ENCODE data around the gene DUSP28. TPM values are rescaled to one million over a fixed set of nuclear protein-coding genes. Genes with fewer than 3 reads are reported as not detected.
A peak's percentile ranks its signal among the peaks of the same experiment; 100 is the strongest.

Gene DUSP28
- total RNA-seq, 8 experiments from 2014 or later, result 4.4 to 11.2 (median 8.5) TPM

- in situ Hi-C loops (cut with MboI; ENCODE audit: low pct_unique_long_range_greater_than_20kb in 2 of 9, low sequenced_read_pairs in 9 of 9, unreplicated experiment in 9 of 9), result no loop called here
- peak within 1 kb of the TSS; percentile 60 to 89 (median 86) for H3K4me3 ChIP-seq
- H3K27ac ChIP-seq, result peak within 1 kb of the TSS; percentile 79 to 85
- peaks cover 24 to 32% of the 10 kb centered on the region in 2 donors for H3K4me1 ChIP-seq (replicated peaks in 1 of 2)
- WGBS, 10 experiments, result 0 to 15% (median 0%) methylated on average over 1 to 4 of the region's 106 CpGs; no CpG with 5 or more reads in 7 of the 10 experiments
- peak; percentile 34 to 72 (median 60) for ATAC-seq (replicated peaks in 6 of 8)
Measured at GRCh38 chr2:240567872-240568677, 7.9 kb downstream of the DUSP28 start, which contains the start of gene RNPEPL1. RNPEPL1 (plus strand) TSS chr2:240568484; CDS start chr2:240568587, 103 bp downstream.

GRCh38 chr2:240568678-240569522 lies 8.7 kb downstream of the DUSP28 start:
- in situ Hi-C loops (cut with MboI; ENCODE audit: low pct_unique_long_range_greater_than_20kb in 2 of 9, low sequenced_read_pairs in 9 of 9, unreplicated experiment in 9 of 9), result no loop called here
- peak; percentile 7 to 38 (median 28) for ATAC-seq (replicated peaks in 6 of 8)
- H3K4me3 ChIP-seq, result peak overlapping the region; percentile 60 to 89 (median 86)
- H3K4me1 ChIP-seq (replicated peaks in 1 of 2), result peaks cover 24 to 32% of the 10 kb centered on the region in 2 donors
- WGBS, 10 experiments, result 30% methylated on average over 2 of the region's 93 CpGs; no CpG with 5 or more reads in 9 of the 10 experiments
- H3K27ac ChIP-seq, result peak overlapping the region; percentile 79 to 85

- no peak for ATAC-seq (replicated peaks in 6 of 8)
- in situ Hi-C loops (cut with MboI; ENCODE audit: low pct_unique_long_range_greater_than_20kb in 2 of 9, low sequenced_read_pairs in 9 of 9, unreplicated experiment in 9 of 9), result no loop called here
- H3K4me1 ChIP-seq (replicated peaks in 1 of 2), result peaks cover 24 to 32% of the 10 kb centered on the region in 2 donors
- peak overlapping the region; percentile 60 to 89 (median 86) for H3K4me3 ChIP-seq
- H3K27ac ChIP-seq, result no peak overlapping the region
- 33 to 100% methylated on average over 1 of the region's 9 CpGs; no CpG with 5 or more reads in 8 of the 10 experiments for WGBS, 10 experiments
Measured at GRCh38 chr2:240569523-240569997, 9.4 kb downstream of the DUSP28 start.

GRCh38 chr2:240569998-240570530 lies 9.9 kb downstream of the DUSP28 start:
- Histone ChIP-seq H3K4me3 (no peak overlapping the region), H3K27ac (no peak overlapping the region), H3K4me1 (replicated peaks in 1 of 2) (peaks cover 24 to 32% of the 10 kb centered on the region in 2 donors)
- WGBS, 10 experiments, result 85 to 100% (median 91%) methylated on average over 2 to 4 of the region's 15 CpGs; no CpG with 5 or more reads in 7 of the 10 experiments
- in situ Hi-C loops (cut with MboI; ENCODE audit: low pct_unique_long_range_greater_than_20kb in 2 of 9, low sequenced_read_pairs in 9 of 9, unreplicated experiment in 9 of 9), result no loop called here
- ATAC-seq (replicated peaks in 6 of 8), result no peak

- in situ Hi-C loops (cut with MboI; ENCODE audit: low pct_unique_long_range_greater_than_20kb in 2 of 9, low sequenced_read_pairs in 9 of 9, unreplicated experiment in 9 of 9), result no loop called here
- Histone ChIP-seq H3K27ac (no peak overlapping the region), H3K4me3 (no peak overlapping the region), H3K4me1 (replicated peaks in 1 of 2) (peaks cover 24 to 30% of the 10 kb centered on the region in 2 donors)
- ATAC-seq (replicated peaks in 6 of 8), result no peak
- WGBS, 10 experiments, result 20 to 100% methylated on average over 1 to 2 of the region's 11 CpGs; no CpG with 5 or more reads in 8 of the 10 experiments
Measured at GRCh38 chr2:240570531-240571313, 10.6 kb downstream of the DUSP28 start.

GRCh38 chr2:240571314-240571973 lies 11.3 kb downstream of the DUSP28 start:
- Histone ChIP-seq H3K27ac (no peak overlapping the region), H3K4me1 (replicated peaks in 1 of 2) (peaks cover 20 to 25% of the 10 kb centered on the region in 2 donors), H3K4me3 (no peak overlapping the region)
- ATAC-seq (replicated peaks in 6 of 8), result no peak
- in situ Hi-C loops (cut with MboI; ENCODE audit: low pct_unique_long_range_greater_than_20kb in 2 of 9, low sequenced_read_pairs in 9 of 9, unreplicated experiment in 9 of 9), result no loop called here
- WGBS, 10 experiments, result 90% methylated on average over 2 of the region's 18 CpGs; no CpG with 5 or more reads in 8 of the 10 experiments

- in situ Hi-C loops (cut with MboI; ENCODE audit: low pct_unique_long_range_greater_than_20kb in 2 of 9, low sequenced_read_pairs in 9 of 9, unreplicated experiment in 9 of 9), result no loop called here
- ATAC-seq (replicated peaks in 6 of 8), result no peak
- Histone ChIP-seq H3K4me1 (replicated peaks in 1 of 2) (peaks cover 11 to 16% of the 10 kb centered on the region in 2 donors), H3K27ac (no peak overlapping the region), H3K4me3 (no peak overlapping the region)
- WGBS, 10 experiments, result 43 to 100% (median 98%) methylated on average over 1 to 5 of the region's 30 CpGs; no CpG with 5 or more reads in 6 of the 10 experiments
Measured at GRCh38 chr2:240572141-240573031, 12.2 kb downstream of the DUSP28 start.

- ATAC-seq (replicated peaks in 6 of 8), result no peak
- Histone ChIP-seq H3K4me1 (replicated peaks in 1 of 2) (peaks cover 9 to 11% of the 10 kb centered on the region in 2 donors), H3K4me3 (no peak overlapping the region), H3K27ac (no peak overlapping the region)
- in situ Hi-C loops (cut with MboI; ENCODE audit: low pct_unique_long_range_greater_than_20kb in 2 of 9, low sequenced_read_pairs in 9 of 9, unreplicated experiment in 9 of 9), result no loop called here
- 93 to 100% methylated on average over 2 to 3 of the region's 20 CpGs; no CpG with 5 or more reads in 8 of the 10 experiments for WGBS, 10 experiments
Measured at GRCh38 chr2:240573071-240573515, 12.9 kb downstream of the DUSP28 start.

GRCh38 chr2:240573516-240574385 lies 13.6 kb downstream of the DUSP28 start:
- no peak for ATAC-seq (replicated peaks in 6 of 8)
- WGBS, 10 experiments, result 100% methylated on average over 1 of the region's 37 CpGs; no CpG with 5 or more reads in 9 of the 10 experiments
- Histone ChIP-seq H3K27ac (no peak overlapping the region), H3K4me1 (replicated peaks in 1 of 2) (peaks cover 9 to 11% of the 10 kb centered on the region in 2 donors), H3K4me3 (no peak overlapping the region)
- in situ Hi-C loops (cut with MboI; ENCODE audit: low pct_unique_long_range_greater_than_20kb in 2 of 9, low sequenced_read_pairs in 9 of 9, unreplicated experiment in 9 of 9), result no loop called here

- Histone ChIP-seq H3K27ac (no peak overlapping the region), H3K4me1 (replicated peaks in 1 of 2) (peaks cover 5% of the 10 kb centered on the region in 2 donors), H3K4me3 (no peak overlapping the region)
- in situ Hi-C loops (cut with MboI; ENCODE audit: low pct_unique_long_range_greater_than_20kb in 2 of 9, low sequenced_read_pairs in 9 of 9, unreplicated experiment in 9 of 9), result no loop called here
- no peak for ATAC-seq (replicated peaks in 6 of 8)
- 75 to 98% (median 82%) methylated on average over 2 to 8 of the region's 21 CpGs; no CpG with 5 or more reads in 7 of the 10 experiments for WGBS, 10 experiments
Measured at GRCh38 chr2:240574386-240575100, 14.4 kb downstream of the DUSP28 start.
